Activated CD8-positive, alpha-beta T cell treated with anti-CD3 and anti-CD28 coated beads, Interleukin-2, amount 10 ng/mL, durations not matched to agents 7 days and 5 days (primary cell): ENCODE results near the gene ADAMTSL1. TPM values are rescaled to one million over a fixed set of nuclear protein-coding genes. Genes with fewer than 3 reads are reported as not detected.
"Not testable (repeated sequence)": the region's sequence is repeated elsewhere in the genome, so short reads cannot be mapped to it uniquely, and the experiment has no call there.

ENCODE experiments used
- ATAC-seq: fragments of 150-1000 bp; cut with Tn5 transposase; one replicate; pipeline ENCODE4 v1.10.0; 2021; ENCODE audit warnings: moderate library complexity
- CTCF ChIA-PET: fragments of 350-600 bp; sonication (Branson Sonifier 250); formaldehyde crosslinking; loops from one replicate; lab custom pipeline; 2021; ENCODE audit warnings: antibody characterized with exemption; lab: Charles Lee
- POLR2A ChIA-PET: fragments of 350-600 bp; sonication (Branson Sonifier 250); formaldehyde crosslinking; loops from one replicate; lab custom pipeline; 2021; ENCODE audit warnings: antibody characterized with exemption; lab: Charles Lee
- DNase-seq: peaks from one replicate; pipeline ENCODE4 v3.0.0-alpha.2; 2020
- H3K27ac Mint-ChIP-seq: one replicate; pipeline ENCODE4 v1.8.0; 2021; ENCODE audit warnings: mild to moderate bottlenecking, mixed read lengths
- H3K27me3 Mint-ChIP-seq: one replicate; pipeline ENCODE4 v1.8.0; 2021; ENCODE audit warnings: low read depth, mixed read lengths
- H3K36me3 Mint-ChIP-seq: one replicate; pipeline ENCODE4 v1.8.0; 2021; ENCODE audit warnings: low read depth, mixed read lengths
- H3K4me1 Mint-ChIP-seq: one replicate; pipeline ENCODE4 v1.8.0; 2021; ENCODE audit warnings: low read depth, mixed read lengths
- H3K4me3 Mint-ChIP-seq: one replicate; pipeline ENCODE4 v1.8.0; 2021; ENCODE audit warnings: mild to moderate bottlenecking, mixed read lengths
- H3K9me3 Mint-ChIP-seq: one replicate; pipeline ENCODE4 v1.8.0; 2022; ENCODE audit warnings: mixed read lengths; ENCODE audit not compliant: insufficient read depth
- total RNA-seq, 2 experiments: library from RNA; stranded (reverse); gene quantifications; one replicate each; pipeline ENCODE4 v1.2.3, GENCODE V29; 2021

Gene ADAMTSL1
- total RNA-seq, 2 experiments from 2014 or later = not detected

GRCh38 chr9:18863791-18864190 is 389.8 kb downstream of the ADAMTSL1 start:
- no peak overlapping the region for H3K4me3 Mint-ChIP-seq
- ATAC-seq = no peak
- no peaks in the 10 kb centered on the region for H3K36me3 Mint-ChIP-seq
- POLR2A ChIA-PET = no interaction called here
- H3K27me3 Mint-ChIP-seq = peaks cover 5% of the 10 kb centered on the region
- H3K9me3 Mint-ChIP-seq = no peaks in the 10 kb centered on the region
- no peaks in the 10 kb centered on the region for H3K4me1 Mint-ChIP-seq
- H3K27ac Mint-ChIP-seq = no peak overlapping the region
- CTCF ChIA-PET = no interaction called here
- no peak for DNase-seq

- H3K4me1 Mint-ChIP-seq = no peaks in the 10 kb centered on the region
- H3K4me3 Mint-ChIP-seq = no peak overlapping the region
- H3K27me3 Mint-ChIP-seq = peaks cover 8% of the 10 kb centered on the region
- CTCF ChIA-PET = no interaction called here
- peaks cover under 1% of the 10 kb centered on the region for H3K9me3 Mint-ChIP-seq
- POLR2A ChIA-PET = no interaction called here
- H3K36me3 Mint-ChIP-seq = no peaks in the 10 kb centered on the region
- DNase-seq = no peak
- no peak for ATAC-seq
- H3K27ac Mint-ChIP-seq = no peak overlapping the region
Measured at GRCh38 chr9:18864516-18864915, 390.6 kb downstream of the ADAMTSL1 start.

GRCh38 chr9:18865542-18865941 is 391.6 kb downstream of the ADAMTSL1 start:
- H3K27ac Mint-ChIP-seq = no peak overlapping the region
- DNase-seq (no peak), ATAC-seq (no peak)
- peaks cover 10% of the 10 kb centered on the region for H3K27me3 Mint-ChIP-seq
- no peaks in the 10 kb centered on the region for H3K4me1 Mint-ChIP-seq
- no peak overlapping the region for H3K4me3 Mint-ChIP-seq
- H3K36me3 Mint-ChIP-seq = no peaks in the 10 kb centered on the region
- ChIA-PET POLR2A (no interaction called here), CTCF (no interaction called here)
- H3K9me3 Mint-ChIP-seq = peaks cover 7% of the 10 kb centered on the region

DNA sequence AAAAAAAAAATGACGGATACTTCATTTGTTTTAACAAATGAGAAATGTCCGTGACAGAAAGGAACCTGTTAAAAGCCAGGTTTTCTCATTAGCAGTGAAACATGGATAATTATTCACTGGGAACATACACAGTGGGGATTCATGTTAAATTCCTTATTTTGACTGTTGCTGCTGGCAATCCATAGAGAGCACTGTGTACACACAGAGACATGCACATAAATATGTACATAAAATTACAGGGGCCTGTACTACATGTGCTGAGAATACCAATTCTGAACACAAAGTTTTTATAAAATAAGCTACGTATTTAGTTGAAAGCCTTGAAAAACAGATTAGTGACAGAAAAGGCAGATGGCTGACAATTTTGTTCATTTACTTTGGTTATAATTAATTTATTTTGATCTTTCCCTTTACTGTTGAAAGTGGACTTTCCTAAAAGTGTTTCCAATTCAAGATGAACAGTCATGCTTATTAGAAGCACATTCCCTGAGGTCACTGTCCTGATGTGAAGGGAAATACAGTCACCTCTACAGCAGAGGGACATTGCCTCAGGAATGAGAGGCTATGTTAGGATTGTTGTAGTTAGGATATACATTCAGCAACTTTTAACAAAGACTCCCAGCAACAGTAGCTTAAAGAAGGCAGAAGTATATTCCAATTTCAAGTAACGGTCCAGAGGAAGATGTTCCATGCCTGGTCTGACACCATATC is 392.3 kb downstream of the ADAMTSL1 start:
- no peak for DNase-seq
- Mint-ChIP-seq H3K27ac (no peak overlapping the region), H3K27me3 (peaks cover 10% of the 10 kb centered on the region), H3K36me3 (no peaks in the 10 kb centered on the region), H3K4me3 (no peak overlapping the region), H3K4me1 (no peaks in the 10 kb centered on the region), H3K9me3 (peaks cover 7% of the 10 kb centered on the region)
- no peak for ATAC-seq
- CTCF ChIA-PET = no interaction called here
- POLR2A ChIA-PET = no interaction called here

DNA sequence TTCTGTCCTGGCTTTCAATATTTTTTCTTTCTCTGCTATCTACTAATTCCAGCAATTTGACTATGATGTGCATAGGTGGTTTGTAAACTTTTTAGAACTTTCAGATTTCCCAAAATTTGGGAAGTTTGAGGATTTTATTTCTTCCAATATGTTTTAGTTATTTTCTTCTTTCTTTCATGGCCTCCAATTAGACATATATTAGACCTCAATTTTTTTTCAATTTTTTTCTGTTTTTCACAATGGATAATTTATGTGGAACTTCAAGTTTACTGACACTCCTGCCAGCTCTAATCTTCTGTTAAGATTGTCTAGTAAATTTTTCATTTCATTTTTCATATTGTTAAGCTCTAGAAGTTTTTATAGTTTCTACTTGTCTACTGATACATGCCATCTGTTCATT is 395.8 kb downstream of the ADAMTSL1 start:
- POLR2A ChIA-PET = no interaction called here
- Mint-ChIP-seq H3K27me3 (peaks cover 16% of the 10 kb centered on the region), H3K4me3 (no peak overlapping the region), H3K27ac (no peak overlapping the region), H3K36me3 (no peaks in the 10 kb centered on the region), H3K4me1 (peaks cover 1% of the 10 kb centered on the region), H3K9me3 (peaks cover 11% of the 10 kb centered on the region)
- DNase-seq (no peak), ATAC-seq (no peak)
- CTCF ChIA-PET = interaction anchor here (0.8 kb wide), 1 partner anchor 13 kb away, joined by 4 read pairs; no protein-coding TSS in a partner anchor

DNA sequence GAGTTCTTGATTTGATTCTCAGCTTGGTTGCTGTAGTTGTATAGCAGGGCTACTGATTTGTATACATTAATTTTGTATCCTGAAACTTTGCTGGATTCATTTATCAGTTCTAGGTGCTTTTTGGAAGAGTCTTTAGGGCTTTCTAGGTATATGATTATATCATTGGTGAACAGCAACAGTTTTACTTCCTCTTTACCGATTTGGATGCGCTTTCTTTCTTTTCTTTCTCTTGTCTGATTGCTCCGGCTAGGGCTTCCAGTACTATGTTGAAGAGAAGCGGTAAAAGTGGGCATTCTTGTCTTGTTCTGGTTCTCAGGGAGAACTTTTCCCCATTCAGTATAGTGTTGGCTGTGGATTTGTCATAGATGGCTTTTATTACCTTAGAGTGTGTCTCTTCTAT is 400.1 kb downstream of the ADAMTSL1 start:
- H3K9me3 Mint-ChIP-seq = peaks cover 18% of the 10 kb centered on the region
- CTCF ChIA-PET = no interaction called here
- ATAC-seq = no peak

DNA sequence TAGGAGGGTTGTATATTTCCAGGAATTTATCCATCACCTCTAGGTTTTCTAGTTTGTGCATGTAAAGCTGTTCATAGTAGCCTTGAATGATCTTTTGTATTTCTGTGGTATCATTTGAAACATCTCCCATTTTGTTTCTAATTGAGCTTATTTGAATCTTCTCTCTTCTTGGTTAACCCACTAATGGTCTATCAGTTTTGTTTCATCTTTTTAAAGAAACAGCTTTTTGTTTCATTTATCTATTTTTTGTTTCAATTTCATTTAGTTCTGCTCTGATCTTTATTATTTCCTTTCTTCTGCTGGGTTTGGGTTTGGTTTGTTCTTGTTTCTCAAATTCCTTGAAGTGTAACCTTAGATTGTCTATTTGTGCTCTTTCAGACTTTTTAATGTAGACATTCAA is 401.0 kb downstream of the ADAMTSL1 start:
- POLR2A ChIA-PET, ATAC-seq, H3K4me3 Mint-ChIP-seq, CTCF ChIA-PET, DNase-seq, H3K27ac Mint-ChIP-seq, H3K36me3 Mint-ChIP-seq: not testable (repeated sequence)
- Mint-ChIP-seq H3K9me3 (peaks cover 13% of the 10 kb centered on the region), H3K27me3 (peaks cover 20% of the 10 kb centered on the region), H3K4me1 (peaks cover 11% of the 10 kb centered on the region)

More for the DNA sequence above, 400.1 kb downstream of the ADAMTSL1 start:
- H3K27me3 Mint-ChIP-seq = peaks cover 19% of the 10 kb centered on the region
- no peak overlapping the region for H3K4me3 Mint-ChIP-seq
- H3K36me3 Mint-ChIP-seq = no peaks in the 10 kb centered on the region
- POLR2A ChIA-PET = no interaction called here
- no peak for DNase-seq
- H3K27ac Mint-ChIP-seq = no peak overlapping the region
- peaks cover 11% of the 10 kb centered on the region for H3K4me1 Mint-ChIP-seq

- Mint-ChIP-seq H3K9me3 (peaks cover 12% of the 10 kb centered on the region), H3K27me3 (peaks cover 22% of the 10 kb centered on the region), H3K4me3 (no peak overlapping the region), H3K4me1 (peaks cover 11% of the 10 kb centered on the region), H3K36me3 (no peaks in the 10 kb centered on the region), H3K27ac (no peak overlapping the region)
- DNase-seq (no peak), ATAC-seq (no peak)
- ChIA-PET POLR2A (no interaction called here), CTCF (no interaction called here)
Measured at GRCh38 chr9:18877984-18878383, 404.0 kb downstream of the ADAMTSL1 start.

DNA sequence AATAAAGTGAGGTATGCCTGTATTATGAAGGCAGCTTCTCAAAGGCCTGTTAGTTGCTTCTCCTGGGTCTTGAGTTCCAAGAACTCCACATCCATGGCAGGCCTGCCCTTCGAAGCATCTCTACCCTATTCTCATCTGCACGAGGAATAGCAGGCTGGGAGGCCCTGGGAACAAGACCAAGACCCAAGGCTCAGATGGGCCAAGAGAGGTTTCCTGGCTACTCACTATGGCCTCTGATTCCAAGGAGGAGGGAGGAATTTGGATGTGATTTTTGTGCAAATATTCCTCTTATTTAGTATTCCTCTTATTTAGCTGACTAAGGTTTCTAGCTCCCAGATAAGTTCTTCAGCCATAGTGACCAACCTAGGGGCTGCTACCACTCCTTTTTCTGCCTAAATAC is 407.8 kb downstream of the ADAMTSL1 start:
- Mint-ChIP-seq H3K27me3 (peaks cover 20% of the 10 kb centered on the region), H3K4me1 (no peaks in the 10 kb centered on the region), H3K9me3 (peaks cover 5% of the 10 kb centered on the region), H3K36me3 (no peaks in the 10 kb centered on the region), H3K27ac (no peak overlapping the region), H3K4me3 (no peak overlapping the region)
- CTCF ChIA-PET = no interaction called here
- POLR2A ChIA-PET = no interaction called here
- DNase-seq (no peak), ATAC-seq (no peak)

- no peaks in the 10 kb centered on the region for H3K9me3 Mint-ChIP-seq
- peaks cover 4% of the 10 kb centered on the region for H3K27me3 Mint-ChIP-seq
- ATAC-seq = no peak
- POLR2A ChIA-PET = no interaction called here
- no peak overlapping the region for H3K4me3 Mint-ChIP-seq
- H3K4me1 Mint-ChIP-seq = no peaks in the 10 kb centered on the region
- no peaks in the 10 kb centered on the region for H3K36me3 Mint-ChIP-seq
- CTCF ChIA-PET = no interaction called here
- no peak overlapping the region for H3K27ac Mint-ChIP-seq
- no peak for DNase-seq
Measured at GRCh38 chr9:18887546-18887945, 413.6 kb downstream of the ADAMTSL1 start.

DNA sequence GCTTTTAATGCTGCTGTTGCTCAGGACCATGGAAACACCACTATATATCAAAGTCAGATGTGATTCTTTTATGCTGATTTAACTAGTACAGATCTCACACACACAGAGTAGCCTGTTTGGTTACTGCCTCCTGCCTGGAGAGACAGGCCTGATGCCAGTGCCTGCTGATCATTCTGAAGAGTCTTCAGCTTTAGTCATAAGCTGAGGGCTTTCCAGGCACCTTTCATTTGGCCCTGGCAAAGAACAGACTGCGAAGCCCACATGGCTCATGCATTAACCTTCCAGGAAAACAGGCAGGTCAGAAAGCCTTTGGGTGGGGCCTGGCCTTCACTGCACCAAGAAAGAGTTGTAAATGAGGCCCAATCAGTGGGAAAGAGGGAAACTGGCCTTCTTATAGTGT is 414.3 kb downstream of the ADAMTSL1 start:
- Mint-ChIP-seq H3K36me3 (no peaks in the 10 kb centered on the region), H3K9me3 (no peaks in the 10 kb centered on the region), H3K27me3 (peaks cover 4% of the 10 kb centered on the region), H3K27ac (no peak overlapping the region), H3K4me3 (no peak overlapping the region), H3K4me1 (no peaks in the 10 kb centered on the region)
- DNase-seq = no peak
- ChIA-PET POLR2A (no interaction called here), CTCF (no interaction called here)
- no peak for ATAC-seq

DNA sequence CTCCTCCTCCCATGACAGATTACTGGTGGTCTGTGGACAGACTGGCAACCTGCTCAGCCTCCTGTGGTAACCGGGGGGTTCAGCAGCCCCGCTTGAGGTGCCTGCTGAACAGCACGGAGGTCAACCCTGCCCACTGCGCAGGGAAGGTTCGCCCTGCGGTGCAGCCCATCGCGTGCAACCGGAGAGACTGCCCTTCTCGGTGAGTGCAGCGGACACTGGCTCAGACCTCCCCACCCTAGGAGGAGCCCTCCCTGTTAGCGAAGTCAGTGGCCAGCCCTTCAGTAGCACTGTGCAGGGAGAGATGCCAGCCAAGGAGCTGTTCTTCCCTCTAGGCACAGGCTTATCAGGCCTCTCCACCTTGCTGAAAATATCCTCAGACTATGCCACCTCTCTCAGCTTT is 415.6 kb downstream of the ADAMTSL1 start:
- H3K9me3 Mint-ChIP-seq = no peaks in the 10 kb centered on the region
- ATAC-seq (no peak), DNase-seq (no peak)
- ChIA-PET POLR2A (no interaction called here), CTCF (no interaction called here)
- no peak overlapping the region for H3K4me3 Mint-ChIP-seq
- no peak overlapping the region for H3K27ac Mint-ChIP-seq
- H3K27me3 Mint-ChIP-seq = peaks cover 4% of the 10 kb centered on the region
- no peaks in the 10 kb centered on the region for H3K4me1 Mint-ChIP-seq
- H3K36me3 Mint-ChIP-seq = no peaks in the 10 kb centered on the region

- Mint-ChIP-seq H3K27ac (no peak overlapping the region), H3K4me3 (no peak overlapping the region), H3K9me3 (peaks cover under 1% of the 10 kb centered on the region), H3K36me3 (no peaks in the 10 kb centered on the region), H3K4me1 (no peaks in the 10 kb centered on the region), H3K27me3 (peaks cover 3% of the 10 kb centered on the region)
- ChIA-PET POLR2A (no interaction called here), CTCF (interaction anchor here (0.6 kb wide), 1 partner anchor 9 kb away, joined by 3 read pairs; no protein-coding TSS in a partner anchor)
- DNase-seq (no peak), ATAC-seq (no peak)
Measured at GRCh38 chr9:18890372-18890771, 416.4 kb downstream of the ADAMTSL1 start.
